HG02938 (cell line): ENCODE results near the gene LDHA.
"Not testable (repeated sequence)": the region's sequence is repeated elsewhere in the genome, so short reads cannot be mapped to it uniquely, and the experiment has no call there.

Source experiments
- ATAC-seq: cut with Tn5 transposase; IDR thresholded peaks from one replicate; pipeline ENCODE4 v1.9.1; 2021; ENCODE audit warnings: mild to moderate bottlenecking, moderate library complexity; ENCODE audit not compliant: unreplicated experiment

LDHA gene

GRCh38 chr11:18393581-18394274 is 635 bp upstream of the LDHA start:
- ATAC-seq: peak; percentile 1

GRCh38 chr11:18394928-18395734 is 768 bp downstream of the LDHA start:
- no peak for ATAC-seq

GRCh38 chr11:18395735-18396504 is 1.6 kb downstream of the LDHA start:
- ATAC-seq: peak; percentile 57

GRCh38 chr11:18397921-18398320 is 3.6 kb downstream of the LDHA start:
- ATAC-seq: no peak

GRCh38 chr11:18401077-18401476 is 6.7 kb downstream of the LDHA start:
- ATAC-seq: not testable (repeated sequence)

GRCh38 chr11:18404062-18404461 is 9.7 kb downstream of the LDHA start:
- ATAC-seq: no peak

- not testable (repeated sequence) for ATAC-seq
Measured at GRCh38 chr11:18407400-18407799, 13.0 kb downstream of the LDHA start.

GRCh38 chr11:18408558-18409291 is 14.4 kb downstream of the LDHA start:
- no peak for ATAC-seq

- ATAC-seq: no peak
Measured at GRCh38 chr11:18416459-18416858, 22.1 kb downstream of the LDHA start.

GRCh38 chr11:18419040-18419439 is 24.7 kb downstream of the LDHA start:
- ATAC-seq: no peak

GRCh38 chr11:18420067-18420466 is 25.7 kb downstream of the LDHA start:
- no peak for ATAC-seq

GRCh38 chr11:18427240-18427639 is 32.9 kb downstream of the LDHA start:
- no peak for ATAC-seq

- ATAC-seq: no peak
Measured at GRCh38 chr11:18429332-18429731, 35.0 kb downstream of the LDHA start.

- no peak for ATAC-seq
Measured at GRCh38 chr11:18438691-18439090, 44.3 kb downstream of the LDHA start.

GRCh38 chr11:18449251-18449650 is 54.9 kb downstream of the LDHA start:
- ATAC-seq: no peak

- no peak for ATAC-seq
Measured at GRCh38 chr11:18452927-18453326, 58.6 kb downstream of the LDHA start.

GRCh38 chr11:18455686-18456372 is 61.5 kb downstream of the LDHA start, which contains the start of gene LDHAL6A:
Gene LDHAL6A, plus strand, starts transcription at chr11:18455856. Its CDS starts 825 bp downstream, at chr11:18456681.
- no peak for ATAC-seq

- ATAC-seq: no peak
Measured at GRCh38 chr11:18457450-18457849, 63.1 kb downstream of the LDHA start.
